Kasumi-1 (cell line): ENCODE results near the gene PIAS4.

Experiments used
- DNase-seq, 2 experiments: peaks; one replicate each; lab custom pipeline; 2025; lab: John Stamatoyannopoulos, UW

PIAS4 gene

DNA sequence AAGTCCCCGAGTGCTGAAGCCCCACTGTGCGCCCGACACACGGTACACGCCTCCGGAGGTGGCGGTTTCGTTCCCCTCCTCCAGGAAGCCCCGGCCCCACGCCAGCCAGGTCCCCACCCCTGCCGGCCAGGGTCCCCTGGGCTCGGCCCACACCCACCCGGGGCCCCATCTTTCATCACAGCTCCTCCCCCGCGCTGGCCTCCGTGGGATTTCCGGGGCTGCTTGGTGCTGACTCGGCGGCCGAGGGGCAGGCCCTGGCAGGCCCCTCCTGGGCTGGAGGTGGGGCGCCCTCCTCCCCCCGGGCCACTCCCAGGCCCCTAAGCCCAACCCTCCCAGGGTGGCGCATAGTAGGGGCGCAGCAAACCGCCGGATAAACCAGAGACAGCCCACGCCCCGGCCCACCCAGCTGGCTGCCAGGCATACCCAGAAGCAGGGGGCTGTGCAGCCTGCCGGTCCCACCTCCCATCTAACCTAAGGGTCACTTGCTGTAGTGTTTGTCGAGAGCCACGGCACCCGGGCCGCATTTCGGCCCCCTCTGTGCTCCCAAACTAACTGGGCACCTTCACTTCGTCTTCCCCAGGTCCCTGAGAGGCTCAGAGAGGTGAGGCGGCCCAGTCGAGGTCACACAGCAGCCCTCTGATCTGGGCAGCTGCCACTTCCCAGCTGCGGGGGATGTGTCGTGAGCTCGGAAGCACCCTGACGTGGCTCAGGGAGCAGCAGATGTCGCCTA lies 52.5 kb downstream of the PIAS4 start:
- no peak for DNase-seq

GRCh38 chr19:4060621-4061177 lies 53.2 kb downstream of the PIAS4 start:
- no peak for DNase-seq

GRCh38 chr19:4061178-4061682 lies 53.7 kb downstream of the PIAS4 start:
- no peak for DNase-seq

DNA sequence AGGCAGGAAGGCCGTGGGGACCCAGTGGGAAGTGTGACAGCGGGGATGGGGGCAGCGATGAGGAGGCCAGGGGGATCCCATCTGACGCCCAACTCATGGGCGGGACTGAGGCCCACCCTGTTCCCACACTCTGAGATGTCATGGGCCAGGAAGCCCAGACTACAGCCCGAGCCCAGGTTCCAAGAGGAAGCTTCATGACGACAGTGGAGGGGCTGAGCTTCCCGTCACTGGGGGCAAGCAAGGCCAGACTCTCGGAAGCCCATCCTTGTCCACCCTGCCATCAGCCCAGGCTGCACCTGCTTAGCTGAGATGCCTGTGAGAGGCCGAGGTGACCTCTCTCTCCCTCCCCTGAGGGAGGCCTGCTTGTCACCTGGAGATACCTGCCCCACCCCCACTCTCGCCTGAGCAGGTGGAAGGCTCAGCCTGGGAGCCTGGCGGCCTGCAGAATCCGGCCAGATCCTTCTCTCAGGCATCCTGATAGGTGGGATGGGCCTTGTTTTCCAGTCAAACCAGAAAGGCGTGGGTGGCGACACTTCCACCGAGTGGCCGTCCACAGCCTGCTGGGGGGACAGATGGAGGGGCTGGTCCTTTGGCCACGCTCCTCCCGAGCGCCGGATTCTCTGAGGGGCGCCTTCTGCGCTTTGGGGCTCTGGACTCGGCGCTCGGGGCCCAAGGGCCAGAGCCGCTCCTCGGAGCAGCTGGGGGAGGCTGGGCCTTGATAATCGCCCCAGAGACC lies 54.3 kb downstream of the PIAS4 start:
- DNase-seq = no peak

DNA sequence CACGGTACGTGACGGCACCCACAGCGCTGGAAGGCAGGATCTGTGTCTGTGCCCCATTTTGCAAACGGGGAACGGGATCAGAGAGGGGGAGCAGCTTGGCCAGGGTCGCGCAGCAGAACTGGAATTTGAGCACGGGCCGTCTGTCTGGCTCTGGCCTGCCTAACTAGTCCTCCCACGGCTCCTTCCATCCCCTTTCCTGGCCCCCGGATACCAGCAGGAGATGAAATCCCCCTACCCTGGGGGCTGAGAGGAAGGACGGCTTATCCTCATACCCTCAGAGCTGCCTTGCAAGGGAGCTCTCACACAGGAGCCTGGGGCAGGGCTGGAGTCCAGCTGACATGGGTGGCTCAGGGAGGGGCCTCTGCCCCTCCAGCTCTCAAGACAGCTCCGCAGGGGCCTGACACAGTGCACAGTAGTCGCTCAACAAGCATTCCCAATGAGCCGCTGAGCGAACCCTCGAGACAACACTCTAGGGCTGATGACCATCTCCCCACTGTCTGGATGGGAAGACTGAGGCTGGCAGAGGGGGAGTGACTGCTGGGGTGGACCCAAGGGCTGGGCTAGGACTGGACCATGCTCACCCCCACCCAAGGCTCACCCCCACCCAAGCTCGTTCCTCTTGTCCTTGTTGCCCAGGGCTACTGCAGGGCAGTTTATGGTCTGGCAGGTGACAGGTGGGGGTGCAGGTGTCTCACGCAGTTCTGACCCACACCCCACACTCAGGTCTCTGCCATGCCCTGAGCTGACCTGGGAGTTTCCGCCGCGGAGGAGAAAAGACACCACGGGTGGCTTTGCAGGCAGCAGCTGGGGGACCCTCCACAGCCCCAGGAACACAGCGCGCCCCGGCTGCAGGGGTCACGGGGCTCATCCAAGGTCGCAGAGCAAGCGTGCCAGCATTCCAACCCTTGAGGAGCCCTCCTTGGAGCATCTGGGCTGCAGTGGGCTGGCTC lies 55.2 kb downstream of the PIAS4 start:
- no peak for DNase-seq

DNA sequence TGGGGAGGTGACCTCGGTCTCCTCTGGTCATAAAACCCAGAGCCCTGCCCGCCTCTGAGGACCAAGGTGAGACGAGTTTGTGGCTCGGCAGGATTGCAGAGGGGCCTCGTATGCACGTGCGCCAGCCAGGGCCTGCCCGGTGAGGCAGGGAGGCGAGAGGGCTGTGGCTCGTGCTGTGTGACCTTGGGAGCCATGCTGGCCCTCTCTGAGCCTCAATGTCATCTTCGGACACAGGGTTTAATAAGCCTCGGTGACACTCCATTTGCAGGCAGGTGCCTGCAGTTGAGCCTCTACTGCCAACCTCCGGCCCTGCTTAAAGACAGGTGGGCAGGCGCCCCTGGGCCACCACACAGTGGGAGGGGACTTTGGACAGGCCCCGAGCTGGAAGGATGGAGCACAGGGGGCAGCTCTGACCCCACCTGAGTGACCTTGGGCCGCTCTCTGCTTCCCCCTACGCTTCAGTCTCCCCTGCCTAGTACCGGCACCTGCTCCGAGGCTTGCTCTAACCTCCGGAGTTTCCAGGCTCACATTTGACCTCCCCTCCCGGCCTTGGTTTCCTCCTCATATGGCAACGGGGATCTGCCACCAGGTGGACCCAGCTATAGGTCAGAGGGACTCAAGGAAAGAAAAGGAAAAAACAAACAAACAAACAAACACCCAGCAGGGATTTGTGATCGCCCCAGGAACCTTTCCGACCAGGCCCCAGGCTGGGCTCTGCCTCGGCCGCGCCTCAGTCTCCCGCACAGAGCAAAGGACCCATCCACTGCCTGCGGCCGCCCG lies 56.0 kb downstream of the PIAS4 start:
- DNase-seq = no peak

GRCh38 chr19:4064149-4064495 lies 56.6 kb downstream of the PIAS4 start:
- no peak for DNase-seq

- DNase-seq = peak in 1 of 2 experiments; percentile 19
These were observed 57.1 kb downstream of the PIAS4 start for GRCh38 chr19:4064496-4065260.

DNA sequence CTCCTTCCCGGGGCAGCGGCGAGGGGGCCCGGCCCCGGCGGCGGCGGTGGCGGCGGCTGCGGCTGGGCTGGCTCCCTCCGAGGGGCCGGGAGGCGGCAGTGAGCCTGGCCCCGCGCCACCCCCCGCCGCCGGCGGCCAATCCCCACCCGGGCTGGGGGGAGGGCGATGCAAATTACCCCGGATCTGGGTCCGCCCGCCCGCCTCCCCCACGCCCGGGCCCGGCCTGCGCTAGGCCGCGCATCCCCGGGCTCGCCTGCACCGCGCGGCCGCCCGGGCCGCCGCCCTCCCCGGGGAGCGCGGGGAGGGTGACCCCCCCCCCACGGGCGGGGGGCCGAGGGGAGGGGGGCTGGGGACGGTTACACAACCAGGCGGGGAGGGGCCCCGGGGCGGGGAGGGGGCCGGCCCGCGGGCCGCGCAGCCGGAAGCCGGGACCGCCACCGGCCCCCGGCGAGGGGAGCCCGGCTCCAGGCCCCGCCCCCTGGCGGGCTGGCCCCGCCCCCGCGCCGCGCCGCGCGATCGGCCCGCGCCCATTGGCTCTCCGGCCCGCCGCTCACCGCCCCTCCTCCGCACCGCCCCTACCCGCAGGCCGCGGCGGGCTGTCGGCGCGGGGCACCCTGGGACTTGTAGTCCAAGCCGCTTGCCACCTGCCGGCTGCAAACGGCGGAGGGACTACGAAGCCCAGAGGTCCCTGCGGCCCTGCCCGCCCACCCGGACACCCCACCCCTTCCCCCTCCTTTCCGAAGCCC lies 58.1 kb downstream of the PIAS4 start:
- peak; percentile 81 to 92 for DNase-seq

DNA sequence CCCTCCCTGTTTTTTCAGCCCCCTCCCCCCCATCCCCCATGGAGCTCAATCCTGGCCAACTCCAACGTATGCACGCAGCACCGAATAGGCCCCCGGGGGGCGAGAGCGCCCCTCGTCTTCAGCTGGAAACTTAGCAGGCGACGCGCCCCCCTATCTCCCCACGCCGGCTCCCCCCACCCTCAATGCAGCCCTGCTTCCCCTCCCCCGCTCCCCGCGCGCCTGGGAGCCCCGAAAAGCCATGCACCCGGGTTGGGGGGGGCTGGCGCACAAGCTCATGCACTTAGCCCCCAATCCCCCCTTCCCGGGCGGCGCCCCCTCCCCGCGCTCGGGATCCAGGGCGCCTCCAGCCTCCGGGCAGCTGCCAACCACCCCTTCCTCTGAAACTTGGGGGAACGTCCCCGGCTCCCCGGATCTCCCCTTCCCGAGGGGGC lies 58.7 kb downstream of the PIAS4 start:
- DNase-seq = no peak

GRCh38 chr19:4066682-4067395 lies 59.3 kb downstream of the PIAS4 start, which contains the start of gene ZBTB7A:
Gene ZBTB7A (minus strand): TSS chr19:4066899. CDS start chr19:4055232, 11,667 bp downstream.
- peak; percentile 83 to 86 for DNase-seq

DNA sequence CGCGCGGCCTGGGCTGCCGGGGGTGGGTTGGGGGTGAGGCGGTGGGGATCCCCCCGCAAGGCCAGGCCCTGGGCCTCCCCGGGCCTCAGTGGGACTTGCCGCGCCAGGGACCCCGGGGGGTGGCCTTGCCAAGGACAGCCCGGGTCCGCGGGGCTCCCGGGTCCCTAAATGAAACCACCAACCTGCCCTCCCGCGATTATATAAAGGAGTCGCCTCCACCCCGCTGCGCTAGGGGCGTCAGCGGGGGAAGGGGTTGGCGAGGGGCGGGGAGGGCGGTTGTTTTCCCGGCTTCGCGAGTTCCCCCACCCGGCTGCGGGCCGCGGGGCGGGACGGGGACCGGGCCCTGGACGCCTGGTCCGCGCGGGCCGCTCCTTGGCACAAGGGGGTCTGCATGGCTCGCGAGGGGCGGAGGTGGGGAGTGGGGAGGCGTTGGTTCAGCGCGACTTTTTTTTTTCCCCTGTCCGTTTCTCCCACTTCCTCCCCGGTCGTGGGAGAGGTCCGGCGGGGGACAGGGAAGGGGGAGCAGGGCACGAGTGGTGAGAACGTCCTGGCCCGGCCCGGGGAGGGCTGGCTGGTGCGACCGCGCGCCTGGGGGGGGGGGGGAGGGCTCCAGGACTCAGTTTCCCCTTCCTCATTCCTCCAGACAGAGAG lies 60.0 kb downstream of the PIAS4 start:
- peak in 1 of 2 experiments; percentile 34 for DNase-seq

- DNase-seq = peak in 1 of 2 experiments; percentile 29
These were observed 60.8 kb downstream of the PIAS4 start for GRCh38 chr19:4068047-4068966.

DNA sequence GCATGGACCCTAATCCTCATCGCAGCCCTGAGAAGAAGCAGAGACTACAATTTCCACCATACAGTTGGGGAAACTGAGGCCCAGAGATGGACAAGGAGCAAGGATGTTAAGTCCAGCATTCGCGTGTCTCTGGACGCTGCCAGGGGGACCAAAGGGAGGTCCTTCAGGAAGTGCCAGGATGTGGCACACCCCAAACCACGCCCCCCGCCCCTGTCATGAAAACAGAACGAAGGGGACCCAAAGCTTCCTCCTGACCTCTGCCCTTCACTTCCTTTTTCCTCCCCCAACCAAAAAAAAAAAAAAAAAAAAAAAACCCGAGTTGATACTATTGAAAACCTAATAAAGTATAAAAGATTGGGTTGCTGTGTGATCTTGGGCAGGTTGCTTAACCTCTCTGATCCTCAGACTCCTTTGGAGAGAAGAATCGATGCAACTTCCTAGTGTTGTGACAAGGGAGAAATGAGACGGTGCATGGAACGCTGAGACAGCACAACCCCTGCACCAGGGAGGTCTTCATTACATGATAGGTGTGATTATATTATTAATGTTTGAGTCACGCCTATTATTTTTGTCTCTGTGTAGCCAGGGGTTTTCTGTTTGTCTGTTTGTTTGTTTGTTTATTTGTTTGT lies 61.9 kb downstream of the PIAS4 start:
- DNase-seq = no peak

DNA sequence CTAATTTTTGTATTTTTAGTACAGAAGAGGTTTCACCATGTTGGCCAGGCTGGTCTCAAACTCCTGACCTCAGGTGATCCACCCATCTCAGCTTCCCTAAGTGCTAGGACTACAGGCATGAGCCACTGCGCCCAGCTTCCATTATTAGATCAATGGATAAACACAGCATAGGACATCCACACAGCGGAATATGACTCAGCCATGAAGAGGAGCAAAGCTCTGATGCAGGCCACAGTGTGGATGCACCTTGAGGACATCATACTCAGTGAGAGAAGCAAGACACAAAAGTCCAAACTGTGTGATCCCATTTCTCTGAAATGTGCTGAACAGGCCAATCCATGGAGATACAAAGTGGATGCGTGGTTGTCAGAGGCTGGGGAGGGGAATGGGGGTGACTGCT lies 64.1 kb downstream of the PIAS4 start:
- DNase-seq = no peak

GRCh38 chr19:4075373-4075772 lies 67.8 kb downstream of the PIAS4 start:
- DNase-seq = no peak

DNA sequence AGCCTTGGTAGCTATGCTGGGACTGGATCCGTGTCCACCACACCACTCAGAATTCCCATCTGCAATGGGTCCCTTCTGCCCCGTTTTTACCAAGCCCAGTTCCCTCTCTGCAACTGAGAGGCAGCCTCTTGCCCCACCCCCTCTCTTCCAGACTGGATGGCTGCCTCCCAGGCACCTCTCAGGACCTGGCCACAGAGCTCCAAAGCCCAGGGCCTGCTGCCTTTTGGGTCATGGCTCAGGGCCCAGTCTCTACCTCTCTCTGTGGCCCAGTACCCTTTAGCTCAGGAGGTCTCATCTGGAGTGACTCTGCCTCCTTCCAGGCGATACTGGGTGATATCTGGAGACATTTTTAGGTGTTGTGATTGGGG lies 69.5 kb downstream of the PIAS4 start:
- no peak for DNase-seq
